SH-SY5Y (cell line): ENCODE measurements around the gene HOXD12.

ENCODE experiments used
- GATA2 ChIP-seq: IDR thresholded peaks from 2 replicates; pipeline ENCODE4 v1.6.1; 2011; ENCODE audit warnings: mild to moderate bottlenecking, low read depth, low read length
- GATA3 ChIP-seq: IDR thresholded peaks from 2 replicates; pipeline ENCODE4 v1.6.1; 2011; ENCODE audit warnings: low read depth, mild to moderate bottlenecking, low read length, moderate library complexity

GRCh38 chr2:176091329-176092258 is 8.0 kb upstream of the HOXD12 start:
- TF ChIP-seq GATA2, result no peak
- TF ChIP-seq GATA3, result no peak
